Transverse colon (tissue), 4 donors: Measurements from ENCODE around the gene PRRG1. TPM values are rescaled to one million over a fixed set of nuclear protein-coding genes. Genes with fewer than 3 reads are reported as not detected.

Experiments used
- DNase-seq: peaks from one replicate; pipeline ENCODE4 v3.0.0-alpha.2; 2019
- H3K27ac ChIP-seq, 4 donors: fragments of 200-600 bp; sonication (generic); 2 replicates each; pipeline ENCODE4 v1.5.1; 2016 to 2018; ENCODE audit warnings: inconsistent platforms in 4 of 4
- H3K27me3 ChIP-seq: fragments of 200-600 bp; sonication (generic); 2 replicates; pipeline ENCODE4 v1.5.1; 2017; ENCODE audit warnings: inconsistent platforms
- H3K36me3 ChIP-seq, 4 donors: fragments of 200-600 bp; sonication (generic); 2 replicates each; pipeline ENCODE4 v1.5.1; 2017 to 2019; ENCODE audit warnings: inconsistent platforms in 4 of 4
- H3K4me1 ChIP-seq, 4 donors: fragments of 200-600 bp; sonication (generic); 2 replicates each; pipeline ENCODE4 v1.5.1; 2017 to 2020; ENCODE audit warnings: inconsistent platforms in 4 of 4
- H3K4me3 ChIP-seq, 4 donors: fragments of 200-600 bp; sonication (generic); 1 replicate in 1 of 4; 2 replicates in 3 of 4; pipeline versions ENCODE4 v1.5.1 to v1.6.1; 2017 to 2019; ENCODE audit warnings: inconsistent platforms in 4 of 4
- H3K9me3 ChIP-seq, 2 donors: fragments of 200-600 bp; sonication (generic); 2 replicates each; pipeline ENCODE4 v1.5.1; 2017 to 2019; ENCODE audit warnings: inconsistent platforms in 2 of 2
- CTCF ChIP-seq, 5 experiments: fragments of 200-600 bp in 3 of 5; fragments of 450-650 bp in 2 of 5; sonication (generic) in 3 of 5; IDR thresholded peaks; 1 replicate in 2 of 5; 2 replicates in 3 of 5; pipeline ENCODE4 v1.5.1; 2016 to 2017; ENCODE audit warnings: antibody characterized with exemption in 5 of 5, inconsistent platforms in 3 of 5, mild to moderate bottlenecking in 2 of 5, moderate library complexity in 1 of 5
- EP300 ChIP-seq: sonication (generic); formaldehyde crosslinking; IDR thresholded peaks from one replicate; pipeline ENCODE4 v1.6.1; 2017; ENCODE audit warnings: antibody characterized with exemption, low read depth
- POLR2A ChIP-seq: fragments of 450-650 bp; IDR thresholded peaks from one replicate; pipeline ENCODE4 v1.6.1; 2016; ENCODE audit warnings: antibody characterized with exemption, mild to moderate bottlenecking, moderate library complexity
- POLR2AphosphoS5 ChIP-seq, 3 donors: sonication (generic); formaldehyde crosslinking; IDR thresholded peaks; one replicate each; pipeline ENCODE4 v1.6.1; 2016; ENCODE audit warnings: antibody characterized with exemption in 3 of 3
- WGBS, 2 donors: methylation state at CpG; one replicate each; pipeline ENCODE4 v1.1.5; 2018; ENCODE audit warnings: low coverage in 1 of 2; 5-methylcytosine and 5-hydroxymethylcytosine counted together
- in situ Hi-C, 4 donors: fragments of 200-750 bp; cut with MboI; loops; one replicate each; pipeline versions ENCODE4 v1.15.0 to v1.15.1; 2017; ENCODE audit warnings: low sequenced_read_pairs in 3 of 4, low pct_ligation_motif_present in 1 of 4, low pct_unique_long_range_greater_than_20kb in 1 of 4
- intact Hi-C: fragments of 100-400 bp; cut with DNase I; formaldehyde crosslinking; loops from one replicate; pipeline ENCODE4 v1.15.1; 2023; ENCODE audit warnings: low total_unique reads
- total RNA-seq, 4 donors: library from RNA; depleted of rRNA; stranded (reverse); fragments of >200 nt; gene quantifications; one replicate each; pipeline ENCODE4 v1.1.0, GENCODE V29; 2016

The PRRG1 gene
- total RNA-seq, 4 donors from 2014 or later, result 5.4 to 14.6 (median 11.6) TPM

GRCh38 chrX:37315511-37316248 lies 33.5 kb upstream of the PRRG1 start:
- H3K27me3 ChIP-seq, result no peaks in the 10 kb centered on the region
- H3K9me3 ChIP-seq, result no peaks in the 10 kb centered on the region
- H3K36me3 ChIP-seq, result no peaks in the 10 kb centered on the region
- H3K27ac ChIP-seq, result no peak overlapping the region
- intact Hi-C loops, result no loop called here
- in situ Hi-C loops, result no loop called here
- 58% methylated on average over 4 of the region's 4 CpGs; no CpG with 5 or more reads in 1 of the 2 donors for WGBS, 2 donors
- H3K4me3 ChIP-seq, result no peak overlapping the region
- no peaks in the 10 kb centered on the region for H3K4me1 ChIP-seq
- no peak for TF ChIP-seq POLR2AphosphoS5 (IDR thresholded peaks at IDR 0.05)
- TF ChIP-seq CTCF (IDR thresholded peaks at IDR 0.05), result no peak
- TF ChIP-seq EP300, result no peak
- no peak for TF ChIP-seq POLR2A
- no peak for DNase-seq

GRCh38 chrX:37320541-37321203 lies 28.5 kb upstream of the PRRG1 start:
- in situ Hi-C loops (no loop called here), intact Hi-C loops (no loop called here)
- no peaks in the 10 kb centered on the region for H3K36me3 ChIP-seq
- no peaks in the 10 kb centered on the region for H3K9me3 ChIP-seq
- no peaks in the 10 kb centered on the region for H3K27me3 ChIP-seq
- no peak for TF ChIP-seq CTCF (IDR thresholded peaks at IDR 0.05)
- no peak for TF ChIP-seq EP300
- TF ChIP-seq POLR2A, result no peak
- TF ChIP-seq POLR2AphosphoS5 (IDR thresholded peaks at IDR 0.05), result no peak
- WGBS, 2 donors, result 66% methylated on average over 5 of the region's 5 CpGs; no CpG with 5 or more reads in 1 of the 2 donors
- H3K4me1 ChIP-seq, result no peaks in the 10 kb centered on the region
- no peak overlapping the region for H3K4me3 ChIP-seq
- no peak for DNase-seq
- H3K27ac ChIP-seq, result no peak overlapping the region

DNA sequence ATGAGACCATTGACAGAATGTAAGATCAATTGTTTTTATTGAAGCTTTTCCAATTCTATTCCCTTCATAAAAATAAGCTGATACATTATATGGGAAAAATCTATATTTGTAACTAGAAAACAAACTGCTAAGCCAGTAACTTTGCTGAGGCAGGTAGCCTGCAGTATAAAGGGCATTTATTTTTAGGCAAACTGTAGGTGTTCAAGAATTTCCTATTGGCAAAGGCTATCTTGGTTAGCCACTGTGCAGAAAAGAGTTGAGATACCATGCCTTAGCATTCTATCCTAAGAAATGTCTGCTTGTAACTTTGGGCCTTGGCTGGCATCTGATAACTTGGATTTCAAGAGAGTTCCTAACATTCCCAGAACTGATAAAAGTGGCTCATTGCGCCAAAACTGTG lies 18.5 kb upstream of the PRRG1 start:
- H3K4me3 ChIP-seq, result no peak overlapping the region
- intact Hi-C loops (no loop called here), in situ Hi-C loops (no loop called here)
- H3K36me3 ChIP-seq, result no peaks in the 10 kb centered on the region
- no peaks in the 10 kb centered on the region for H3K4me1 ChIP-seq
- TF ChIP-seq POLR2A, result no peak
- no peak for TF ChIP-seq CTCF (IDR thresholded peaks at IDR 0.05)
- TF ChIP-seq EP300, result no peak
- no peak for TF ChIP-seq POLR2AphosphoS5 (IDR thresholded peaks at IDR 0.05)
- no peaks in the 10 kb centered on the region for H3K9me3 ChIP-seq
- H3K27me3 ChIP-seq, result no peaks in the 10 kb centered on the region
- 59% methylated on average over 1 of the region's 1 CpG; no CpG with 5 or more reads in 1 of the 2 donors for WGBS, 2 donors
- H3K27ac ChIP-seq, result no peak overlapping the region
- no peak for DNase-seq

GRCh38 chrX:37331546-37331945 lies 17.6 kb upstream of the PRRG1 start:
- Histone ChIP-seq H3K36me3 (no peaks in the 10 kb centered on the region), H3K4me3 (no peak overlapping the region), H3K27ac (no peak overlapping the region), H3K27me3 (no peaks in the 10 kb centered on the region), H3K4me1 (no peaks in the 10 kb centered on the region), H3K9me3 (no peaks in the 10 kb centered on the region)
- in situ Hi-C loops, result no loop called here
- TF ChIP-seq POLR2AphosphoS5 (IDR thresholded peaks at IDR 0.05), result no peak
- no peak for TF ChIP-seq EP300
- DNase-seq, result no peak
- WGBS, 2 donors, result 41 to 44% methylated on average over 4 of the region's 4 CpGs
- intact Hi-C loops, result no loop called here
